Liver (tissue), 9 donors: ENCODE data around the gene FRMD5. TPM values are rescaled to one million over a fixed set of nuclear protein-coding genes. Genes with fewer than 3 reads are reported as not detected.

Experiments
- DNase-seq: peaks from one replicate; pipeline ENCODE4 v3.0.0-alpha.2; 2017; ENCODE audit warnings: low spot score
- H3K27ac ChIP-seq, 2 donors: one replicate each; pipeline ENCODE4 v1.7.0; 2013; ENCODE audit warnings: inconsistent platforms in 2 of 2, low read length in 2 of 2, control low read depth in 1 of 2, low read depth in 1 of 2, mild to moderate bottlenecking in 1 of 2
- H3K27me3 ChIP-seq, 4 donors: one replicate each; pipeline versions ENCODE4 v1.6.1 to v1.7.0; 2013; ENCODE audit warnings: low read length in 3 of 4, inconsistent platforms in 1 of 4, mild to moderate bottlenecking in 1 of 4, moderate library complexity in 1 of 4; ENCODE audit not compliant: control insufficient read depth in 4 of 4, insufficient read depth in 4 of 4
- H3K36me3 ChIP-seq, 4 donors: one replicate each; pipeline versions ENCODE4 v1.6.1 to v1.7.0; 2013; ENCODE audit warnings: low read length in 3 of 4, mild to moderate bottlenecking in 3 of 4, low read depth in 1 of 4, moderate library complexity in 1 of 4; ENCODE audit not compliant: control insufficient read depth in 4 of 4, insufficient read depth in 3 of 4
- H3K4me1 ChIP-seq, 4 donors: one replicate each; pipeline versions ENCODE4 v1.6.1 to v1.7.0; 2013; ENCODE audit warnings: low read length in 3 of 4, mild to moderate bottlenecking in 3 of 4, moderate library complexity in 1 of 4; ENCODE audit not compliant: control insufficient read depth in 4 of 4, insufficient read depth in 4 of 4
- H3K4me3 ChIP-seq, 3 donors: one replicate each; pipeline versions ENCODE4 v1.6.1 to v1.7.0; 2013; ENCODE audit warnings: low read length in 3 of 3, control low read depth in 1 of 3, low read depth in 1 of 3, mild to moderate bottlenecking in 1 of 3
- H3K9ac ChIP-seq, 2 donors: one replicate each; pipeline ENCODE4 v1.7.0; 2013; ENCODE audit warnings: low read length in 2 of 2, mild to moderate bottlenecking in 2 of 2, moderate library complexity in 2 of 2, control low read depth in 1 of 2, low read depth in 1 of 2
- H3K9me3 ChIP-seq, 4 donors: one replicate each; pipeline versions ENCODE4 v1.6.1 to v1.7.0; 2013; ENCODE audit warnings: low read length in 3 of 4; ENCODE audit not compliant: control insufficient read depth in 4 of 4
- FOXA1 ChIP-seq: IDR thresholded peaks from 2 replicates; pipeline ENCODE4 v1.6.1; 2016; ENCODE audit warnings: antibody characterized with exemption
- FOXA2 ChIP-seq: IDR thresholded peaks from 2 replicates; pipeline ENCODE4 v1.6.1; 2016; ENCODE audit warnings: antibody characterized with exemption
- GABPA ChIP-seq, 2 donors: IDR thresholded peaks in 1 of 2; conservative IDR thresholded peaks in 1 of 2; 2 replicates each; pipeline ENCODE4 v1.6.1; 2016; ENCODE audit warnings: antibody characterized with exemption in 2 of 2, mild to moderate bottlenecking in 1 of 2, moderate library complexity in 1 of 2
- HNF4G ChIP-seq: IDR thresholded peaks from 2 replicates; pipeline ENCODE4 v1.6.1; 2016; ENCODE audit warnings: antibody characterized with exemption
- JUND ChIP-seq, 2 donors: IDR thresholded peaks; 2 replicates each; pipeline ENCODE4 v1.6.1; 2016; ENCODE audit warnings: antibody characterized with exemption in 2 of 2
- RAD21 ChIP-seq, 2 donors: IDR thresholded peaks; 2 replicates each; pipeline ENCODE4 v1.6.1; 2016; ENCODE audit warnings: antibody characterized with exemption in 2 of 2, mild to moderate bottlenecking in 2 of 2
- RXRA ChIP-seq, 2 donors: IDR thresholded peaks; 2 replicates each; pipeline ENCODE4 v1.6.1; 2017 to 2018; ENCODE audit warnings: antibody characterized with exemption in 2 of 2, mild to moderate bottlenecking in 1 of 2
- SP1 ChIP-seq: IDR thresholded peaks from 2 replicates; pipeline ENCODE4 v1.6.1; 2018; ENCODE audit warnings: antibody characterized with exemption, mild to moderate bottlenecking
- TAF1 ChIP-seq: conservative IDR thresholded peaks from 2 replicates; pipeline ENCODE4 v1.6.1; 2016; ENCODE audit warnings: antibody characterized with exemption, mild to moderate bottlenecking
- YY1 ChIP-seq: IDR thresholded peaks from 2 replicates; pipeline ENCODE4 v1.6.1; 2016; ENCODE audit warnings: antibody characterized with exemption, mild to moderate bottlenecking
- WGBS: extraction: QIAGEN DNeasy Blood & Tissue Kit; methylation state at CpG from one replicate; pipeline ENCODE4 v1.1.7; 2013; 5-methylcytosine and 5-hydroxymethylcytosine counted together
- polyA plus RNA-seq, 2 donors: library from polyadenylated mRNA; stranded (reverse) in 1 of 2; unstranded in 1 of 2; fragments of 200-250 nt in 1 of 2; fragments of >200 nt in 1 of 2; fragmentation: Nextera tagmentation in 1 of 2; extraction: Ambion mirVana in 1 of 2; gene quantifications; one replicate each; pipeline versions ENCODE4 v1.2.1 to v1.2.3, GENCODE V29; 2013 to 2015
- total RNA-seq, 2 donors: library from RNA; depleted of rRNA; stranded (reverse); fragments of >200 nt; gene quantifications; one replicate each; pipeline ENCODE4 v1.2.3, GENCODE V29; 2014
- TF ChIP-seq, protein P1 (sequence below): IDR thresholded peaks from 2 replicates; pipeline ENCODE4 v1.6.1; 2016; ENCODE audit warnings: antibody characterized with exemption
- TF ChIP-seq, protein P2 (sequence below): fragments of 150-350 bp; IDR thresholded peaks from 2 replicates; pipeline ENCODE4 v1.5.1; 2017; ENCODE audit warnings: improper control_type of control experiment, low read depth, low read length; ENCODE audit not compliant: missing input control
- TF ChIP-seq, protein P3 (sequence below): IDR thresholded peaks from 2 replicates; pipeline ENCODE4 v1.6.1; 2016; ENCODE audit warnings: antibody characterized with exemption
- TF ChIP-seq, protein P4 (sequence below): IDR thresholded peaks from 2 replicates; pipeline ENCODE4 v1.6.1; 2016; ENCODE audit warnings: antibody characterized with exemption
- donor health status: healthy.
- donor health status: healthy.
- donor health status: healthy.
- donor health status: healthy.
- donor health status: healthy.

The FRMD5 gene
- total and polyA plus RNA-seq, 4 donors: 0.01 to 0.25 TPM; not detected in 2

DNA sequence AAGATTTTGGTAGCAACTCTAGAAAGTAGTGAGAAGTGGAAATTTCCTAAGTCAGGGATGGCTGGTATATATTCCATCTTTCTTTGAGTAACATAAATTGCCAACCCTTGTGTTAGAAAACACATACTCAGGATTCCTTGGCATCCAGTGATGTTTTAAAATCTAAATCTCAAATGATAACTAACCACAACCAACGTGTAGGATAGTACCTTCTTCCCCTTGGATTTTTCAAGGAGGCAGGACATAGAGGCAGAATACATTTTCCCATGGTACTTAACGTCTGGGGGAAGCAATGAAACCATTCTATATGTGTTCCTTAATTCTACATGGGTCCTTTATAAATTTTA, 274.8 kb downstream of the FRMD5 start (continued):
- TF ChIP-seq, protein P1, sequence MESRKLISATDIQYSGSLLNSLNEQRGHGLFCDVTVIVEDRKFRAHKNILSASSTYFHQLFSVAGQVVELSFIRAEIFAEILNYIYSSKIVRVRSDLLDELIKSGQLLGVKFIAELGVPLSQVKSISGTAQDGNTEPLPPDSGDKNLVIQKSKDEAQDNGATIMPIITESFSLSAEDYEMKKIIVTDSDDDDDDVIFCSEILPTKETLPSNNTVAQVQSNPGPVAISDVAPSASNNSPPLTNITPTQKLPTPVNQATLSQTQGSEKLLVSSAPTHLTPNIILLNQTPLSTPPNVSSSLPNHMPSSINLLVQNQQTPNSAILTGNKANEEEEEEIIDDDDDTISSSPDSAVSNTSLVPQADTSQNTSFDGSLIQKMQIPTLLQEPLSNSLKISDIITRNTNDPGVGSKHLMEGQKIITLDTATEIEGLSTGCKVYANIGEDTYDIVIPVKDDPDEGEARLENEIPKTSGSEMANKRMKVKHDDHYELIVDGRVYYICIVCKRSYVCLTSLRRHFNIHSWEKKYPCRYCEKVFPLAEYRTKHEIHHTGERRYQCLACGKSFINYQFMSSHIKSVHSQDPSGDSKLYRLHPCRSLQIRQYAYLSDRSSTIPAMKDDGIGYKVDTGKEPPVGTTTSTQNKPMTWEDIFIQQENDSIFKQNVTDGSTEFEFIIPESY: no peak
- TF ChIP-seq, protein P2, sequence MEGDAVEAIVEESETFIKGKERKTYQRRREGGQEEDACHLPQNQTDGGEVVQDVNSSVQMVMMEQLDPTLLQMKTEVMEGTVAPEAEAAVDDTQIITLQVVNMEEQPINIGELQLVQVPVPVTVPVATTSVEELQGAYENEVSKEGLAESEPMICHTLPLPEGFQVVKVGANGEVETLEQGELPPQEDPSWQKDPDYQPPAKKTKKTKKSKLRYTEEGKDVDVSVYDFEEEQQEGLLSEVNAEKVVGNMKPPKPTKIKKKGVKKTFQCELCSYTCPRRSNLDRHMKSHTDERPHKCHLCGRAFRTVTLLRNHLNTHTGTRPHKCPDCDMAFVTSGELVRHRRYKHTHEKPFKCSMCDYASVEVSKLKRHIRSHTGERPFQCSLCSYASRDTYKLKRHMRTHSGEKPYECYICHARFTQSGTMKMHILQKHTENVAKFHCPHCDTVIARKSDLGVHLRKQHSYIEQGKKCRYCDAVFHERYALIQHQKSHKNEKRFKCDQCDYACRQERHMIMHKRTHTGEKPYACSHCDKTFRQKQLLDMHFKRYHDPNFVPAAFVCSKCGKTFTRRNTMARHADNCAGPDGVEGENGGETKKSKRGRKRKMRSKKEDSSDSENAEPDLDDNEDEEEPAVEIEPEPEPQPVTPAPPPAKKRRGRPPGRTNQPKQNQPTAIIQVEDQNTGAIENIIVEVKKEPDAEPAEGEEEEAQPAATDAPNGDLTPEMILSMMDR: no peak
- TF ChIP-seq FOXA2 (no peak), SP1 (no peak)

DNA sequence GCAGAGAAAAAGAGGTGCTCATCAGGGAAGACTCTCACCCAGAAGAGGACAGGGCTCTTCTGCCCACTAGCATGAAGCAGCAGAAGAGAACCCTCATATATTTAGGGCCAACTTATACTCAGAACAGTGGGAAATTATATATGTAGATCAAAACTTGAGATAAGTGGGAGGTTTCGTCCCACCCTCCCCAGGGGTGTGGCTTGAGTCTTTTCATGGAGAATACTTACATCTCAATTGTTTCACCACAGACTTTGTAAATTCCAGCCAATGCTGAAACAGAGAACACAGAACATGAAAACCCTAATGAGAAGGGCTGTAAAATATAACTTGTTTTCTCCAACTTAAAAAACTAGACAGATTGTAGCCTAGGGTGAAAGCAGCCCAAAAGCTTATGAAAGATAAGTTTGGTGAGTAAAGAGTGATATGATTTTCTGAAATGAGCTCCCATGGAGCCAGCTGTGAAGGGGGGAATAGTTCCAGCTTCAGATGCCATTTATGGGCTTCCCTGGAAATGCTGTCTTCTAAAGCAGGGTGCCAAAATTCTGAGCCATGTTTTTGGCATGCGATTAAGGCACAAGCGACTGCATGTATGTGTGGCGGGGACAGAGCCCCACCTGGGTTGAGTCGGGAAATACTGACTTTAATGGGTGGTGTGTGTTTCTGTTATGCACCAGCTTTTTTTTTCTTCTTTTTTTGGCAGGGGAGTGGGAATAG, 275.4 kb downstream of the FRMD5 start:
- Histone ChIP-seq H3K9ac (no peak overlapping the region), H3K36me3 (no peaks in the 10 kb centered on the region), H3K27ac (no peak overlapping the region), H3K9me3 (no peaks in the 10 kb centered on the region), H3K4me3 (no peak overlapping the region), H3K27me3 (no peaks in the 10 kb centered on the region), H3K4me1 (no peaks in the 10 kb centered on the region)
- TF ChIP-seq RAD21 (IDR thresholded peaks at IDR 0.05) (no peak), FOXA1 (no peak), TAF1 (no peak), RXRA (IDR thresholded peaks at IDR 0.05) (no peak), GABPA (IDR thresholded peaks at IDR 0.05 in 1 of 2, conservative IDR thresholded peaks at IDR 0.05 in 1 of 2) (no peak), YY1 (no peak), JUND (IDR thresholded peaks at IDR 0.05) (no peak)
- TF ChIP-seq, protein P1: no peak
- TF ChIP-seq, protein P3, sequence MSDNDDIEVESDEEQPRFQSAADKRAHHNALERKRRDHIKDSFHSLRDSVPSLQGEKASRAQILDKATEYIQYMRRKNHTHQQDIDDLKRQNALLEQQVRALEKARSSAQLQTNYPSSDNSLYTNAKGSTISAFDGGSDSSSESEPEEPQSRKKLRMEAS: no peak
- DNase-seq: no peak
- WGBS: 76% methylated on average over 5 of the region's 5 CpGs

DNA sequence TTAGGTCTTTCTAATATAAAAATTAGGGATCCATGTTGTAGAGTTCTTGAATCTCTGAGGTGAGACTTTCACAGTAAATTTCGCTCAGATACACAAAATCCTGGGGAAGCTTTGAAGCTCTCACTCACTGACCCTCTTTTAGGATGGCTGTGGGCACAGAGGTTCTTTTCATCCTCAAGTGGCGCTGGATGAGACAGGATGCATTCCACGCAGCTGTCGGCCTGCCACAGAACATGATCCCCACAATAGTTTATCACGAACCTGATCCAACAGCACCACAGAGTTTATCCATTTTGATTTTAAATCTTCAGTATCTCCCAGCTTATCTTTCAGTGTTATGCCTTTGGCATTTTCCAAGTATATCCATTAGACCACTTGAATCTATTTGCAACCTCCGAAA, 276.4 kb downstream of the FRMD5 start:
- WGBS: 82% methylated on average over 6 of the region's 6 CpGs
- Histone ChIP-seq H3K4me1 (no peaks in the 10 kb centered on the region), H3K27me3 (no peaks in the 10 kb centered on the region), H3K9ac (no peak overlapping the region), H3K4me3 (no peak overlapping the region), H3K36me3 (no peaks in the 10 kb centered on the region), H3K27ac (no peak overlapping the region), H3K9me3 (no peaks in the 10 kb centered on the region)
- DNase-seq: no peak
- TF ChIP-seq RXRA (IDR thresholded peaks at IDR 0.05) (no peak), SP1 (no peak), HNF4G (no peak), GABPA (IDR thresholded peaks at IDR 0.05 in 1 of 2, conservative IDR thresholded peaks at IDR 0.05 in 1 of 2) (no peak), FOXA2 (no peak), FOXA1 (no peak), JUND (IDR thresholded peaks at IDR 0.05) (no peak), YY1 (no peak)
- TF ChIP-seq, protein P3: no peak
- TF ChIP-seq, protein P2: no peak
- TF ChIP-seq, protein P1: no peak
- TF ChIP-seq, protein P4, sequence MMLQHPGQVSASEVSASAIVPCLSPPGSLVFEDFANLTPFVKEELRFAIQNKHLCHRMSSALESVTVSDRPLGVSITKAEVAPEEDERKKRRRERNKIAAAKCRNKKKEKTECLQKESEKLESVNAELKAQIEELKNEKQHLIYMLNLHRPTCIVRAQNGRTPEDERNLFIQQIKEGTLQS: no peak
